HFF-Myc (cell line): Measurements from ENCODE around the gene SLC35C1.
A peak's percentile ranks its signal among the peaks of the same experiment; 100 is the strongest.

Experiments used
- DNase-seq: peaks from one replicate; pipeline ENCODE4 v3.0.0-alpha.2; 2011; ENCODE audit warnings: low read depth; ENCODE audit errors: extremely low read depth
- H3K4me3 ChIP-seq: replicated peaks from 2 replicates; pipeline ENCODE4 v1.5.1; 2011; ENCODE audit warnings: low read depth, mild to moderate bottlenecking, control low read depth, low read length
- TF ChIP-seq, protein P1 (sequence below): IDR thresholded peaks from 2 replicates; pipeline ENCODE4 v1.5.1; 2012; ENCODE audit warnings: mild to moderate bottlenecking, low read depth, low read length, control low read depth; ENCODE audit errors: missing control alignments

Gene SLC35C1

DNA sequence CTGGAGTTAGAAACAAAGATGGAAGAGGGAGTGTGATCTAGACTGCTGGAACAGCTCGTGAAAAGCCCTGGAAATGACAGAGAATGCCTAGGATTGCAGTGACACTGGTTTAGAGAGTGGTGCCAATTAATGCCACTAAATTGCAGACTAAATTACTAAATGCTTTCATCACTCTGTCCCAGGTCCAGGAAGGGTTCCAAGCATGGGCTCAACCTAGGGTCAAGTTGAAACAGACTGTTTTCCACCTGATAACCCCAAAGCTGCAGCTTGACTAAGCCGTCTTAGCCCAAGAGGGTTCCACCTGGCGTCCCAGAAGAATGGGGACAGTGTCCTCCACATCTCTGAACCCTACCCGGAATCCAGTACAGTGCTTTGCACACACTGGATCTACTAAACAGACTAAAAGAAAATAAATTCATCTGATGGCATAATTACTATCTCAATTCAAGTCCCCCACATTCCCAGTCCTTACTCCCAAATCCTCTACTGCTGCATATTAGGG is 41.3 kb downstream of the SLC35C1 start:
- no peak overlapping the region for H3K4me3 ChIP-seq
- TF ChIP-seq, protein P1, sequence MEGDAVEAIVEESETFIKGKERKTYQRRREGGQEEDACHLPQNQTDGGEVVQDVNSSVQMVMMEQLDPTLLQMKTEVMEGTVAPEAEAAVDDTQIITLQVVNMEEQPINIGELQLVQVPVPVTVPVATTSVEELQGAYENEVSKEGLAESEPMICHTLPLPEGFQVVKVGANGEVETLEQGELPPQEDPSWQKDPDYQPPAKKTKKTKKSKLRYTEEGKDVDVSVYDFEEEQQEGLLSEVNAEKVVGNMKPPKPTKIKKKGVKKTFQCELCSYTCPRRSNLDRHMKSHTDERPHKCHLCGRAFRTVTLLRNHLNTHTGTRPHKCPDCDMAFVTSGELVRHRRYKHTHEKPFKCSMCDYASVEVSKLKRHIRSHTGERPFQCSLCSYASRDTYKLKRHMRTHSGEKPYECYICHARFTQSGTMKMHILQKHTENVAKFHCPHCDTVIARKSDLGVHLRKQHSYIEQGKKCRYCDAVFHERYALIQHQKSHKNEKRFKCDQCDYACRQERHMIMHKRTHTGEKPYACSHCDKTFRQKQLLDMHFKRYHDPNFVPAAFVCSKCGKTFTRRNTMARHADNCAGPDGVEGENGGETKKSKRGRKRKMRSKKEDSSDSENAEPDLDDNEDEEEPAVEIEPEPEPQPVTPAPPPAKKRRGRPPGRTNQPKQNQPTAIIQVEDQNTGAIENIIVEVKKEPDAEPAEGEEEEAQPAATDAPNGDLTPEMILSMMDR = no peak
- DNase-seq = no peak

DNA sequence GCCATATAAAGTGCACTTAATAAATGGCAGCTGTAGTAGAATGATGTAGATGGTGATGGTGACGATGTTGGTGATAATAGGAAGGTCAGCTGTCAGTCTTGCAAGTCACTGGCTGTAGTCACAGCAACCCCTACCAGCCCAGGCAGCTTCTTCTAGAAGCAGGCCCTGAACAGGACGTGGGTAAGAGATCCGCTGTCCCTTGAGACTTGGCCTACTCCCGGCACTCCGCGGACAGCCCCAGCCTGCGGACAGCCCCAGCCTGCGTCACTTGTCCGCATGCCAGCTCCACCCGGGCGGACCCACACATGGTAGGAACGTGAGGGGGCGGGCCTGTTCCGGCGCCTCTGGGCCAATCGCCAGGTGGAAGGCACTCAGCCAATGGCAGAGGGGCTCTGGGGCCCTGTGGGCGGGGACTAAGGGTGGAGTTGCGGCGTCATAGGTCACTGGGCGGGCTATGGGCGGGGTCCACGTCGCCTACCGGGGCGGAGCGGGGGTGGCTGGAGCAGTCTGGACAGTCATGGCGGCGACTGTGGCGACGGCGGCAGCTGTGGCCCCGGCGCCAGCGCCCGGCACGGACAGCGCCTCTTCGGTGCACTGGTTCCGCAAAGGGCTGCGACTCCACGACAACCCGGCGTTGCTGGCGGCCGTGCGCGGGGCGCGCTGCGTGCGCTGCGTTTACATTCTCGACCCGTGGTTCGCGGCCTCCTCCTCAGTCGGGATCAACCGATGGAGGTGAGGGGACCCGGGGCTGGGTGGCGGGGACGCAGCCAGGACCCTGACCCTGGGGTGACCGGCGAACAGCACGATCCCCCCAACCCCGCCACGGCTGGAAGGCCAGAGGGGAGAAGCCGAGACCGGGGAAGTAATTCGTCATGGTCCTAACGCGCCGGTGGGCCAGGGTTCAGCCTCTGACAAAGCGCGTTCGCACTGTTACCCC is 42.3 kb downstream of the SLC35C1 start, which contains the start of gene CRY2:
TSS of gene CRY2 (plus strand) at position 502 of the 937 bp plus-strand sequence. CDS start at position 518, 16 bp downstream.
- peak within 1 kb of the TSS; percentile 65 for H3K4me3 ChIP-seq
- TF ChIP-seq, protein P1 = no peak
- peak; percentile 95 for DNase-seq

DNA sequence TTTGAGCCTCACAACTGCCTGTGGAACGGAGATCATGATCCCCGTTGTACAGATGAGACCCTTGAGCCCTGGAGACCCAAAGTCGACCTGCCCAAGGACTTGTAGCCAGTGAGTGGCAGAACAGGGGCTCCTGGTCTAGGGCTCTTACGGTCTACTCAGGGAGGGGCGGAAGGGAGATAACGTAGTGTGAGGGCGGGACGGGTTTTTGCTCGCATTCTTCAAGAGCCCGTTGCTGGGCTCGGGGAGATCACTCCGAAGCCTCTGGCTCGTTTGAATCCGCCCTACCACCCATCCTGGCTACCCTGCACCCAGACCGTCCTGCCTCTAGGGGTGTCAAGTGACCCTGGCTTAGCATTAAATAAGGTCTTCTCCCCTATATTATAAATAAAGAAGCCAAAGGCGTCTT is 43.0 kb downstream of the SLC35C1 start:
- TF ChIP-seq, protein P1 = no peak
- H3K4me3 ChIP-seq = peak overlapping the region; percentile 65
- DNase-seq = no peak

DNA sequence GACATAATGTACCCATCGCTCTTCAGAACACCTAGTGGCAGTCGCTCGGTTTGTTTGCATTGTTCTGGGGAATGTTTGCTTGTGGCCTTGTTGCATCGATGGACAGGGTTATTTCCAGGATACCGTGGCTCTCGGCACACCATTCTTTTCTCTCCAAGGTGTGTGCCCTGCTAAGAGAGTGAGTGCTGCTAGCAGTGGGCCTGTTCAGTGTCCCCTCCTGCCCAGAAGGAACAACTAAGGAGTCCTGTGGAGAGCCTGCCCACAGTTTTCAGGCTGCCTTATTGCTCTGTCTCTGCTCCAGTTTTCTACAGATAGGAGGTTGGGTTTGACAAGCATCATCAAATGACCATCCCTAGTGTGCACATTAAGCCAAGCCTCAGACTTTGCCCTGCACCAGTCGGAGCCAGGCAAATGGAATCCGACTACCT is 43.7 kb downstream of the SLC35C1 start:
- TF ChIP-seq, protein P1 = no peak
- H3K4me3 ChIP-seq = peak overlapping the region; percentile 65
- no peak for DNase-seq

DNA sequence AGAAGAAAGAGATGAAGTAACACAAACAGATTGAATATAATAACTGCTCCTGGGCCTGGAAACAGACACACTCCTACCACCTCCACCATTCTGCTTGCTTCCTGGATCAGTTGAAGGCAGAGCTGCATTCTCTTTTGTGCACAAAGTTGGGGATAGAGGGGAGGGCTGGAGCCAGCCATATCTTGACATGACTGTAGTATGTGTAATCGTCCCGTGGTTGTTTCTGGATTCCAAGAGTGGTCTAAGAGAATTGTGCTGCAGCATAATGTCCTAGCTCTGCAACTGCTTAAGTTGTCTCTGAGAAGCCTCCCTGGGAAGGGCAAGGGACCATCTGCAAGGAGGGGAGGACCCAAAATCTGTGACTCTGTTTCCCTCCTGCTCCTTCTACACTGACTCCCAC is 45.5 kb downstream of the SLC35C1 start:
- no peak for DNase-seq
- H3K4me3 ChIP-seq = no peak overlapping the region

DNA sequence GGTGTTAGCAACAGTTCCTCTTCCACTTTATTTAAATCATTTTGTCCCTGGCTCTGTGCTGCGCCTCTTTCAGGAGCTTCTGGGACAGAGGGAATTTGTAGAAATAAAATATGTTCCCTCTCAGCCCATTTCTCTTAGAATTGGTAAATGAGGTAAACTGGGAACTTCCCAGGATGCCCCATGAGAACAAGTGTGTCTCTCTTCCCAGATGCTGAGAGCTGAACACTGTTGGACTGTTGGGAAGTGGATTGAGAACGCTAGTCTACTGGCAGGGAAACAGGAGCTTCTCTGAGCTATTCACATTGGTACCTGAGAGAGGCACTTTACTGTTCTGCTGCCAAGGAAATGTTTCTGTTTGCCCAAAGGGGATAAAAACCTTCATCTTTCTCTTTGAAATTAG is 46.3 kb downstream of the SLC35C1 start:
- no peak overlapping the region for H3K4me3 ChIP-seq
- no peak for DNase-seq
- TF ChIP-seq, protein P1 = no peak

More for the DNA sequence above, 45.5 kb downstream of the SLC35C1 start:
- TF ChIP-seq, protein P1 = no peak
